Left lobe of liver (tissue), 2 donors: ENCODE data around the gene CDH13. TPM values are rescaled to one million over a fixed set of nuclear protein-coding genes. Genes with fewer than 3 reads are reported as not detected.

Experiments
- ATAC-seq: fragments of 200-7000 bp; cut with Tn5 transposase; one replicate; pipeline ENCODE4 v1.9.1; 2020; ENCODE audit warnings: mild to moderate bottlenecking, moderate library complexity
- DNase-seq: peaks from one replicate; pipeline ENCODE4 v3.0.0-alpha.2; 2020; ENCODE audit warnings: low spot score
- total RNA-seq: library from RNA; stranded (reverse); gene quantifications from one replicate; pipeline ENCODE4 v1.2.1, GENCODE V29; 2021
- donor health status: DM: no; HTN: no; CAD: no; lungs with moderate emphysema.
- donor health status: DM: no; HTN: yes; CAD: no.

The CDH13 gene
- total RNA-seq, 1 donor from 2014 or later, result 0.18 TPM

DNA sequence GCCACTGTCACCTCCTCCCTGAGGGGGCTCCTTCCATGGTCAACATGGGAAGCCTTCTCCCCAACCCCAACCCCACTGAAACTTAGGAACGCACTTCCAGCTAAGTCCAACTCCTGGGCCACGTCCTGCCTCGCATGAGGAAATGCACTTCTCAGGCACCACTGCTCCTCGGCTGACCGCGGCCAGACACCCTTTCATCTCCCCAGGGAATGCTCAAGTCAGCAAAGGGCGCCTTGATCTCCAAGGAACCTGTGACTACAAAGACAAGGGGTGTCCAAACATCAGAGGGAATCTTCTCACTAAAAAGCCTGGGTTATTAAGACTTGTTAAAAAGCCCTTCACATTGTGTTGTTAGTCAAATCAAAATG is 1056.1 kb downstream of the CDH13 start:
- ATAC-seq (no peak), DNase-seq (no peak)

DNA sequence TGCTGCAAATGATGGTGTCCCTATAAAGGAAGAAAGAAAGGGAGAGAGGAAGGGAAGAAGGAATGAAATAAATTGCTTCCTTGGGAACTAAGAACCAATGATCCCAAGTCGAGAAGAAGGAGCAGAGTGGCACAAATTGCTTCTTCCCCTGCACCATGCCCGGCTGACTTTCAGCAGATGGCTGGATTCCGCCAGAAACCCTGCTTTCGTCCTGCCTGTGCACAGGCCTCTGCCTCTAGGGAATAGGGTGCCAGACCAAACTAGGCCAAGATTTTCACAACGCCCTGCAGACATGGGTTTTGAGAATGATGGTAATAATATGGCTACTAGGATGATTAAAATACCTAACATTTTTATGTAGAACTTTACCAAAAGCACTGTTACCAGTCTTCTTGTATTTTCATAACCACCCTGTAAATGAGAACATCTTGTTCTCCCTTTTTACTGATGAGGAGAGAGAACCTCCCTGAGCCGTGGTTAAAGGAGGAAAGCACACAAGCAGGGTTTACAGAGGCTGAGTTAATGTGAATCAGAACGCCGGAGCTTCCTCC is 1058.9 kb downstream of the CDH13 start:
- no peak for ATAC-seq
- no peak for DNase-seq

DNA sequence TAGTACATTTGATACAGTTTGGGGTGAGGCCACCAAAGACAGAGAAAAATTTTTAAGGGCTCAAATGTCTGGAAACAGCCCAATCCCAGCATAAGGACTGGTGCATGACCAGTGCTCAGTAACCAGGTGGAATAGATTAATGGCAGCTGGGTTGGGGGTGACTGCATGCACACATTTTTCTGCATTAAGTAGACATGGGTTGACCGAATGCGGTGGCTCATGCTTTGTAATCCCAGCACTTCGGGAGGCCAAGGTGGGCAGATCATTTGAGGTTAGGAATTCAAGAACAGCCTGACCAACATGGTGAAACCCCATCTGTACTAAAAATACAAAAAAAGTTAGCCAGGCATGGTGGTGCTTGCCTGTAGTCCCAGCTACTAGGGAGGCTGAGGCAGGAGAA is 1060.0 kb downstream of the CDH13 start:
- ATAC-seq, result no peak

DNA sequence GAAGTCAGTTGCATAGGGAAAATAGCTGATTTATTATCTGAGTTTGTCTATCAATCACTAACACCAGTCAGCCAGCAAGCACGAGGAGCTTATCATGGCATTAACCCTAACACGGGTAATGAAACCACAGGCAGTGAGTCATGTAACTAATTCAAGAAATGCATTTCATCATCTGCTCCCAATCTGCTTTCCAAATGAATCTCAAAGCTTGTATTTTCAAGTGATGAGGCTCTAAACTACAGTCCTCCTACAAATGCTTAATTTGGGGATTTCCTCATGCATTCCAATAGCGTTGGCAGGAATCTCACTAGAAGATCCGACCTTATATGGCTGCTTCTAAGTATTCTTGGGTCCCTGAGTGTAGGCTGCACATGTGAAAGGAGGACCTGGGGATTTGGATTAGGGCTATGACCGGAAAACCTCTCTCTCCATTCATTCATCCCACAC is 1062.6 kb downstream of the CDH13 start:
- no peak for DNase-seq
- ATAC-seq, result no peak

More for the DNA sequence above, 1060.0 kb downstream of the CDH13 start:
- DNase-seq, result no peak

DNA sequence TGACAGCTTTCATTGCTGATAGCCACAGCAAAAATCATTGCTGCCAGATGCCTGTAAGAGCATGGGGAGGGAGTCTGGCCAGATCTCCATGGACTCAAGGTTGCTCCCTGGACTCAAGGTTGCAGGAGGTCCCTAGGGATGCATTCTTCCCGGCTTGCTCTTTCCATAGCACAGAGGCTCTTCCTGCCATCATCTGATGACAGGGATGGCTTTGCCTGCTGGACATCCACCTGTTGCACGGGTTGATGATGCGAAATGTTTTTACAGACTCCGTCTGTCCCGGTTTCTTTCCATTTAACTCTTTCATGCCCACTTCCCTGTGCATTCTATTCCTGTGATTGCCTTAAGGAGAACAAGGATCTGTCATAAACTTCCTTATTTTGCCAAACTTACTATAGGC is 1065.5 kb downstream of the CDH13 start:
- DNase-seq (no peak), ATAC-seq (no peak)

DNA sequence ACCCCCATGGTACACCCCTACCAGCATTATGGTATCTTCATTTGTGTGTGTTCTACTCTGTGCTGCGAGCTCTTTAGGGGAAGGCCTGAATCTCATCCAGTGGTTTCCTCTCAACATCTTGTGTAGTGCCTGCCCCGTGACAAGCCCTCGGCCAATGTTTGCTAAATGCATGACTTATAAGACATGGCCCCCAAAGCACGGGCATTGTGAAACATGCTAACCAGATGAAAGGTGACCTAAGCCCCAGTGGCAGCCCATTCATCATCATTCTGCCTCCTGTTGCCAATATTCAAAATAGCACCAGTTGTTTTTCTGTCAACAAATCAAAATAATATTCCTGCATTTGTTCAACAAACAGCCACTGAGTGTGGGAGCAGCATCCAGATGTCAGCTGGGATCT is 1072.2 kb downstream of the CDH13 start:
- no peak for ATAC-seq
- no peak for DNase-seq

DNA sequence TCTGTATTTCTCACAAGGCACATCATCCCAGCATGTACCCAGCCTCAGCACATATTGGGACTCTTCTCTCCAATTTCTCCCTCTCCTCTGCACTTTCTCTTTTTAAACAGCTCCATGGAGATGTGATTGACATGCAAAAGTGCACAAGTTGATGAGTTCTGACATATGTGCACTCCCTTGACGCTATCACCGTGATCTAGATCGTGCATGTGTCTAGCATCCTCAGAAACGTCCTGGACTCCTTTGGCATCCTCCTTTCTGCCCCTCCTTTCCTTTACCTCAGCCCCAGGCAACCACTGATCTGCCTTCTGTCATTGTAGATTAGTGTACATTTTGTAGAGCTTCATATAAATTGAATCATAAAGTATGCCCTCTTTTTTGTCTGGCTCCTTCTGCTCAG is 1073.0 kb downstream of the CDH13 start:
- no peak for ATAC-seq
- no peak for DNase-seq

DNA sequence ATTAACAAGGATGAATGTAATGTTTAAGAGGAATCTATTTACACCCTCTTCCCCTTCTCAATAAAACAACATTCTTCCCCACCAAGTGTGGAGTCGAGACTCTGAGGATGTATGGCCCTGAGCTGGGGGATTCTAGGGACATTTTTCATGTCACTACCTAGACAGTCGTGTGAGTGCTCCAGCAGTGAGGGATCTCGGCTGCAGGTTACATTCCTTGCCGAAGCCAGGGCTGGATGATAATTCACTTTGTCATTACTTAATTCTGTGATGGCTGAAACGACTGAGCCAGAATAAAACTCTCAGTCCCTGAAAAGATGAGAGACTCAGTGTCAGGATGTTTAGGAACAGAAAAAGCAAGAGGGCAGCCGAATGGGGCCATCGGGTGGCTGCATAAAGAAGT is 1074.1 kb downstream of the CDH13 start:
- ATAC-seq, result no peak
- DNase-seq, result no peak

DNA sequence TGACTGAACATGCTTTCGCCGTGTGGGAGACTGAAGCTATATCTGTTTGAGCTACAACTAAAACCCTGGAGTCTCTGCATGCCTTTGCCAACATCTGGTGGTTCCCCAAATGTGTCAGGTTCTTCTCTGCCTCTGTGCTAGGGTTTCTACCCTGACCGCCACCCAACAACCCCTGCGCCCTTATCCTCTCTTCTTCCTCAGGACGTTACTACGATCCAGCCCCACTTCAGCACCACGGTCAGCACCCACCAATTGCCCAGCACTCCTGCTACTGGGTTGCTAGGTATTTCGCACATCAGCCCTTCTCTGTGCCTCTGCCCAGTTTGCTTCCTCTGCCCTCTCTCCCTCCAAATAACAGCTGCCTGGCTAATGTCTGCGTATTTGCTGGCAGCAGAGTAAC is 1074.7 kb downstream of the CDH13 start:
- ATAC-seq (peak; percentile 56), DNase-seq (no peak)

DNA sequence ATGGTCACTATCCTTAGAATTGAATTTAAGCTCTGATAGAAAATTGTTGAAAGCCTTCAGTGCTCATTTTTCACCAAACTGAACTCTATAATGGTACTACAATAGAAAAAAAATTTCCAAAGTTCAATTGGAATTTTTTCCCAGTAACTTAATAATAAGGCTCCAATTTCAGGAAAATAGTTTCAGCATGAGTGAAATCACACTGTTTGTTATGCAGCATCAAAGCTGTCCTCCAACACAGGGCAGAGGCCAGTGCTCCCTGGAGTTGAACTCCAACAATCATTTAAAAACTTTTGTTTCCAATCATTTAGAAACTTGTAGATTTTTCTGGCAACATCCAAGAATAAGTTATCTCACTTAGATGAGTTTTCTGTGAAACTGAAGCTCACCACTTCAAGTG is 1077.9 kb downstream of the CDH13 start:
- DNase-seq (no peak), ATAC-seq (no peak)

DNA sequence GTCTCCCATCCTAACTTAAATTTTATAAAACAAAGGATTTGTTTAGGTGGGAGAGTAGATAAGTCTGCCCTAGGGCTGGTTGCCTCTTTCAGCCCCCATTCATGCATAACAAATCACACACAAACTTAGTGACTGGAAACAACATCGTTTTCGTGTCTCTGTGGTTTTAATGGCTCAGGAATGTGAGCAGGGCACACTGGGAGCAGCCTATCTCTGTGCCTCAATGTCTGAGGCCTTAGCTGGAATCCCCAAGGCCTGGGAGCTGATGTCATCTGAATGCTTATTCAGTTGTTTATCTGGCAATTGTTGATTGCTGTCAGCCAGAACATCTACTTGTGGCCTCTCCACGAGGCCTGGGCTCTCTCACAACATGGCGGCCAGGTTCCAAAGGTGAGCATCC is 1079.1 kb downstream of the CDH13 start:
- DNase-seq (no peak), ATAC-seq (no peak)

DNA sequence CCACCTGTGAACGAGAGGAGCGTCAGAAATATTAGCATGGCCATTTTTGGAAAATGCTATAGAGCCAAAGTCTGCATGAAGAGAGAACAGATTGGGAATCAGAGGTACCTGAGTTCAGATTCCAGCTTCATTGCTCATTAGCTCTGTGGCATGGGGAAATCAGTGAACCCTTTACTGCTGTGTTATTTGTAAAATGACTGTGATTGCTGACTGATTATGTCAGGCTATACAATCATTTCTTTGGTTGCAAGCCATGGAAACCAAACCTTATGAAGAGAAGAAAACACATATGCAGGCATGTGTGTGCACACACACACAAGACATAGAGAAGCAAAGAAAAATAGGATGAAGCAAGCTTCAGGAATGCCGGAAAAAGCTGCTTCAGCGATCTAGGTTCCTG is 1079.6 kb downstream of the CDH13 start:
- DNase-seq (no peak), ATAC-seq (no peak)

DNA sequence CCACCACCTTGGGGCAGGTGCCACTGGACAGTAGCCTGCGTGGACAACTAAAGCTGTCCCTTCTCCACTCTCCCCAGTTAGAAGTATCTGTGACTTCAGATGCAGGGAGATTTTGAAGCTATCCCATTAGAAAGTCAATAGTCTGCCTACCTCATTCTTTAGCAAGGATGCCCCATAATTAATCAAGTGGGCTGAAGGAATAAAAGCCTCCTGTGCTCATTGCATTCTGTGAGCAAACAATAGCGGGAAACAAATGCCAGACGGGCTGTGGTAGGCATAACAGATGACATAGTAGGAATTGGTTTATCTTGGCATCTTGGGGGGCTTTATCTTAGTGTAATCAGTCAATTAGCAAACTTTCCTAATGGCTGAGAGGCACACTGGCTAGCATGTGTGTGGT is 1084.3 kb downstream of the CDH13 start:
- no peak for DNase-seq
- ATAC-seq, result no peak

DNA sequence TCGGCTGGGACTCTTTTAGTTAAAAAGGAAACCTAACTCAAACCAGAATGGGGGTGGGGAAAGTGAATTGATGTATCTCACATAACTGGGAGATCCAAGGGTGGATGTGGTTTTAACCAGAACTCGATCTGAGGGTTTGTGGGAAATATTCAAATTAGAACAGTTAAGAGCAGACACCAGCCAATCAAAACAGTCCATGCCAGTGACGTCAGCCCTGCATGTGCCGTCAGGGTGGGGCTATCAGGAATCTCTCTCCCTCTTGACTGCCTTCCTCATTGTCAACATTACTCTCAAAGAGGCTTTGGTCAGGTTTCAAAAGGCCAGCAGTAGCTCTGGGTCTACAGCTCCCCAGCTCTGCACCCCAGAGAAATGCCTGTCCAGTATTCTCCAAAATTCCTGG is 1086.8 kb downstream of the CDH13 start:
- ATAC-seq, result no peak

DNA sequence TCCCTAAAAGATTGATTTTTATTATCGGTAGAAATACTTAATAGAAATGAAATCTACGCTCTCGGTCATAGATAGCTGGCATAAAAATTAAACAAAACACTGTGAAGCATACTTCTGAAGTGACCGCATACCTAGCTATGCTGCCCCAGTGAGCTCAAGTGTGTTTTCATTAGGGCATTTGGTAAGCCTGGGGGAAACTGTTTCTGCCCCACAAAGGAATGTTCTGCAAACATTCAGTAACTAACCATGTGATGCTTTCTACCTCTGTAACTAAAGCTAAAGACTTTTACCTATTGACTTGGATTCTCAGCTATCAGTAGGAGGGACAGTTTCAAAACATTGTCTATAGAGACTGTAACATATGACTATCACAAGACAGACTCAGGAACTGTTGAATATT is 1087.5 kb downstream of the CDH13 start:
- DNase-seq (no peak), ATAC-seq (no peak)

More for the DNA sequence above, 1086.8 kb downstream of the CDH13 start:
- no peak for DNase-seq

DNA sequence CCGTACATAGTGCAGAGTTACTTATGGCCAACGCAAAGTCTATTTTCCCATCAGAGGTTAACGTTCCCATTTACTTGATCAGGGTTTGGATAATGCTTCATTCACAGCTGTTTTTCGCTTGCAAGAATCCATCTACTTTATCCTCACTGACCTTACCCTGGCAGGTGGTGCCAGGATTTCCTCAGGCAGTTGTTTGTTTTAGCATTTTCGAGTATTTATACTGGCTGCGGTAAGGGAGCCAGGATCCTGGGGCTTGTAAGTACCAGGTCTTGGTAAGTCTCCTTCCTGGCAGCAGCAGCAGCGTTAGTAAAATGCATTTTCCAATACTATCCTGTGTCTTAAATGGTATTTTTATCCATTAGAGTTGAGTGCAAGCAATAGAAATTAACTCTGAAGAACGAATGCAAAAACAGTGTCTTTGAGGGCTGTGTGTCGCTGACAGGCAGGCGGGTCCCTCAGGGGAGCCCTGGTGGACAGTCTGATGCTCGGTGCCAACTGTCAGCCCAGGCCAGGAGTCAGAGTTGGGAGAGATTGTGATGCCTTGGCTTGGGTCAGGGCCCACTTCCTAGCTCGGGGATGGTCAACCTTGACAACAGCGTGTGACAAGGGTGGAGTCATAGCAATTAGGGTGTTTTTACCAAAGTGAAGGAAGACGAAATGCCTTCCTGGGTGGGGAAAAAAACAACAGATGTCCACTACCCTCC is 1088.6 kb downstream of the CDH13 start:
- ATAC-seq (no peak), DNase-seq (no peak)

DNA sequence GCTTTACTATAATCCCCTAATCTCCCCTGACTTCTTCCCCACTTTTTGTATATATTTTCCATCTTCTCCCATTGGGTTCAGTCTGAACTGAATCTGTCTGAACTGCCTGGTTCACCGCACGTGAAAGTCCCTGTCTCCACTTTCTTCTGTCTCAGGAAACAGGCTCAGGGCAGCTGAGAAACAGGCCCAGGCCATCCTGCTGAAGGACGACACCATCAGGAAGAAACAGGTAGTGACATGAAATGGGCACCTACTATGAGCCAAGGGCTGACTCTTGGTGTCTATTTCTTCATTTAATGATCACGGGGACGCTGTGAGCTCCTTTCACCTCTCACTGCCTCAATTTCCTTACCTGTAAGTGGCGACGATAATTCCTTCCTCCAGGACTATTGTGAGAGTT is 1090.5 kb downstream of the CDH13 start:
- ATAC-seq (no peak), DNase-seq (no peak)

DNA sequence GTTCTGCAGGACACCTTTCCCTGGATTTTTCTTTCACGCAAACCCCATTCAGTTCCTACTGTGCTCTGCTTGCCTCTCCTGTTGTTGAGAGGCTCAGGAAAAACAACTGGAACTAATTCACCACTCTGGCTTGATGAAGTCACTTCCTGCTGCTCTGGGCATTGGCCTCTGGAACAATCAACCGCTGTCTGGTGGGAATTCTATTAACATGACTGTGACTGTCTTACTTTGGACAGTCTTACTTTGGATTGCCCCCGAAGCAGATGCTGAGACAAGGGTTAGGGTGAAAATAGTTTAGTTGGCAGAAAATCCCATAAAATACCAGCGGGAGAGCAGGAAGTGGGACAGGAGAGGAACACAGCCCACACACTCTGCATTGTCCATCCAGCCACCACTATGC is 1091.0 kb downstream of the CDH13 start:
- DNase-seq, result no peak
- ATAC-seq, result peak; percentile 12

DNA sequence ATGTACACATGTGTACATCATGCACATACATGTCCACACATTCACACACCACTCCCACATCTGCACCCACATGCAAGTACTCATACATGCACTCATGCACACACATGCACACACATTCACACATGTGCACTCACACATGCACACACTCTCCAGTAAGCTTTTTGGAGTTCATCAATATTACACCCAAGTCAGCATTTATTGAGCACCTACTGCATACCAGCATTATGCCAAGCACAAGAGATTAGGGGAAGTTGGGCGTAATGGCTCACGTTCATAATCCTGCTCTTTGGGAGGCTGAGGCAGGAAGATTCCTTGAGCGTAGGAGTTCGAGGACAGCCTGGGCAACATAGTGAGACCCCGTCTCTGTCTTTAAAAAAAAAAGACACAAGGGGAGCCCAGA is 1093.4 kb downstream of the CDH13 start:
- ATAC-seq (no peak), DNase-seq (no peak)

DNA sequence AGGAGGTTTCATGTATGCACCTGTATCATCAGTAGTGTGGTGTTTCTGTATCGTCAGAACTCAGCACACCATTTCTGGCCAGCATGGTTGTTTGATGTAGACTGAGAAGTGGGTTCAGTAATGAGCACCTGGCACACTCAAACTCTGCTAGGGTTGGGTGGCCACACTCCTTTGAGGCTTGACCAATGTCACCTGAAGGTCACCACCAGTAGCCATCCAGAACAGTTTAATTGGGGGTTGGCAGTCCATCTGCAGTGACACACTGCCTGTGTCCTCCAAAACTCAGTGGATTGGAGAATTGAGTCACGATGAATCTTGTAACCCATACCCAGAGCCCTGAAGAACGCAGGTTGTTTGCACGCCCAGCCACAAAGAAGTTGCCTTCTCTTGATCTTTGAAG is 1094.2 kb downstream of the CDH13 start:
- ATAC-seq (no peak), DNase-seq (no peak)

DNA sequence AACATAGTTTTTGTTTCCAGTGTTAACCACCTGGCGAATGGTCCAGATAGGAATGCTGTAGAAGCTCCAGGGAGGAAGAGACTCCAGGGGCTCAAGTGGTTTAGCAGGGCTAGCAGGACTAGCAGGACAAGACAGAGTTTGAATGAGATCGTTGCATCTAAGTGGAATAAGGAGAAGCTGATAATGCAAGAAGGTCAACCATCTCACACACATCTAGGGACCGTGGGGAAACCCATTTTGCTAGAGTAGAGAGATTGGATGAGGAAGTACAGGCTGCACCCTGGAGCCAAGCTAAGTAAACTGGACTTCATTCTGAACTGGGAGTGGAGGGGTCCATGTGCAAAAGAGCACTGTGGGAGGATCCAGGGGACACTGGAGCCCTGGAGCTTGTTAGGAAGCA is 1094.9 kb downstream of the CDH13 start:
- ATAC-seq, result no peak
- no peak for DNase-seq

DNA sequence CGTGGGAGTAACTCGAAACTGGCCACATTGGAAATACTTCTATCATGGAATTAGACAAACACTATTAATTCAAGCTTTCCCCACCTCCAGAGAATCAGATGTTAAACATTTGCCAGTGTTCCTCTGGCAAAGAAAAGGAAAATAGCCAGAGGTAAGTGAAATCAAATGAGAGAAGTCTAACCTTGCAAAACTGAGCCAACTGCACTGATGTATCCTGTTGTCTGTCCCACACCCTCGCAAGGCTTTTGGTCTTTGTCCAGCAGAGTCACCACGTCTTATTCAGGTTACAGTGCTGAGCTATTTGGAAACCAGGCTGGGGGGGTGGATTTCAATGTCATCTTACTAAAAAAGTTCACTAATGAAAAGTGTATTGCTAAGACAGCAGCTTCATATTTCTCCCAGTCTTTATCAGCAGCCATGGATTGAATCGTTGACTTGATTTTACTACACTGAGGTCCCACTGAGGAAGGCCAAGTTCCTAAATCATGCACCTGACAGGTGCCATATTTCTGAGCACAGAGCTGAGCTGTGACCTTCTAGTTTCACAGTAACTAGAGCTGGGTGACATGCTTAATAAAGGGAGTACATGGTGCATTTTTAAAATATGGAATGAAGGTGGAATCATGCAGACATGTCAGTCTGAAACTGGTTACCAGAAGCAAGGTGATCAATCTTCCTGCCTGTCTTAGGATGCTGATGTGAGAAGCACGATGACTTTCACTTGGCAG is 1095.9 kb downstream of the CDH13 start:
- DNase-seq (no peak), ATAC-seq (no peak)
